Prostate gland (tissue), 2 donors: Measurements from ENCODE around the gene HOXD9. TPM values are rescaled to one million over a fixed set of nuclear protein-coding genes. Genes with fewer than 3 reads are reported as not detected.
A peak's percentile ranks its signal among the peaks of the same experiment; 100 is the strongest.

Experiments
- DNase-seq: peaks from one replicate; pipeline ENCODE4 v3.0.0-alpha.2; 2019; ENCODE audit warnings: low spot score
- H3K27ac ChIP-seq, 2 donors: fragments of 200-600 bp; sonication (generic); 2 replicates each; pipeline ENCODE4 v1.5.1; 2017 to 2019
- H3K27me3 ChIP-seq: fragments of 200-600 bp; sonication (generic); replicated peaks from 2 replicates; pipeline ENCODE4 v1.5.1; 2019; ENCODE audit not compliant: insufficient read depth
- H3K36me3 ChIP-seq, 2 donors: fragments of 200-600 bp; sonication (generic); 1 replicate in 1 of 2; 2 replicates in 1 of 2; pipeline versions ENCODE4 v1.5.1 to v1.8.1; 2017 to 2019
- H3K4me1 ChIP-seq: fragments of 200-600 bp; sonication (generic); replicated peaks from 2 replicates; pipeline ENCODE4 v1.5.1; 2019
- H3K4me3 ChIP-seq, 2 donors: fragments of 200-600 bp; sonication (generic); 2 replicates each; pipeline ENCODE4 v1.5.1; 2017 to 2019
- H3K9me3 ChIP-seq: fragments of 200-600 bp; sonication (generic); 2 replicates; pipeline ENCODE4 v1.5.1; 2017
- POLR2A ChIP-seq: fragments of 450-650 bp; IDR thresholded peaks from one replicate; pipeline ENCODE4 v1.6.1; 2016; ENCODE audit warnings: antibody characterized with exemption, mild to moderate bottlenecking
- POLR2AphosphoS5 ChIP-seq: sonication (generic); formaldehyde crosslinking; IDR thresholded peaks from one replicate; pipeline ENCODE4 v1.6.1; 2017; ENCODE audit warnings: antibody characterized with exemption
- WGBS: methylation state at CpG from one replicate; pipeline ENCODE4 v1.1.5; 2018; 5-methylcytosine and 5-hydroxymethylcytosine counted together
- intact Hi-C: fragments of 100-400 bp; cut with DNase I; formaldehyde crosslinking; loops from one replicate; pipeline ENCODE4 v1.14.2; 2022
- total RNA-seq, 2 donors: library from RNA; depleted of rRNA; stranded (reverse); fragments of >200 nt; gene quantifications; one replicate each; pipeline ENCODE4 v1.1.0, GENCODE V29; 2016
- TF ChIP-seq, protein P1 (sequence below), 4 experiments: fragments of 200-600 bp in 2 of 4; fragments of 450-650 bp in 2 of 4; sonication (generic) in 2 of 4; IDR thresholded peaks; 1 replicate in 3 of 4; 2 replicates in 1 of 4; pipeline ENCODE4 v1.5.1; 2016 to 2019; ENCODE audit warnings: antibody characterized with exemption in 4 of 4, mild to moderate bottlenecking in 2 of 4, moderate library complexity in 2 of 4

The HOXD9 gene
- total RNA-seq, 2 donors from 2014 or later: 5.9 to 29.1 TPM

DNA sequence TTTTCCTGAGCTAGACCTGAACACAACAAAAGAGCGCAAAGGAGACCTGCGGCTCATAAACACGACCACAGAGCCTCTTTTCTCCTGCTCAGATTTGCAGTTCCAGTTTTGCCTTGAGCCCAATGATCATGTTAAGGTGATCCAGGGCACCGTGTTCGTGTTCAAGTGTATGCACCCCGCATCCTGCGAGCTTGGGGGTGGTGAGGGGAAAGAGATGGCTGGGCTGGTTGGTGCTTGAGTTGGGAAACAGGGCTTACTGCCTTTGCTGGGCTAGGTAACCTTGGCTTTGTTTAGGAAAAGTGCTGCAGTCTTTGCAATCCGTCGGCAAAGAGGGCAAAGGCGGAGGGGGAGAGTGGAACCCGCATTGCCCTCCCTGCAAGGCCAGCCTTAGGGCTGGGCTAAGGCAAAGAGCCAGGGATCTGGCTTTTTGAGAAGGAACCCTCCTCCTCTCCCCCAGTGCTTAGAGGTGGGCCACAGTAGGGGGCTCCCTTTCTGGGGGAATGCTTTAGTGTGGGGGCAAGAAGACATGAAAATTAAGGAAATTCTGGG, 4.6 kb upstream of the HOXD9 start:
- Histone ChIP-seq H3K27me3 (peaks cover 6% of the 10 kb centered on the region), H3K27ac (peak overlapping the region in 1 of 2 donors; percentile 47), H3K4me3 (no peak overlapping the region), H3K4me1 (no peaks in the 10 kb centered on the region), H3K9me3 (no peaks in the 10 kb centered on the region), H3K36me3 (no peaks in the 10 kb centered on the region)
- 66% methylated on average over 11 of the region's 11 CpGs for WGBS
- no peak for TF ChIP-seq POLR2A
- TF ChIP-seq, protein P1, sequence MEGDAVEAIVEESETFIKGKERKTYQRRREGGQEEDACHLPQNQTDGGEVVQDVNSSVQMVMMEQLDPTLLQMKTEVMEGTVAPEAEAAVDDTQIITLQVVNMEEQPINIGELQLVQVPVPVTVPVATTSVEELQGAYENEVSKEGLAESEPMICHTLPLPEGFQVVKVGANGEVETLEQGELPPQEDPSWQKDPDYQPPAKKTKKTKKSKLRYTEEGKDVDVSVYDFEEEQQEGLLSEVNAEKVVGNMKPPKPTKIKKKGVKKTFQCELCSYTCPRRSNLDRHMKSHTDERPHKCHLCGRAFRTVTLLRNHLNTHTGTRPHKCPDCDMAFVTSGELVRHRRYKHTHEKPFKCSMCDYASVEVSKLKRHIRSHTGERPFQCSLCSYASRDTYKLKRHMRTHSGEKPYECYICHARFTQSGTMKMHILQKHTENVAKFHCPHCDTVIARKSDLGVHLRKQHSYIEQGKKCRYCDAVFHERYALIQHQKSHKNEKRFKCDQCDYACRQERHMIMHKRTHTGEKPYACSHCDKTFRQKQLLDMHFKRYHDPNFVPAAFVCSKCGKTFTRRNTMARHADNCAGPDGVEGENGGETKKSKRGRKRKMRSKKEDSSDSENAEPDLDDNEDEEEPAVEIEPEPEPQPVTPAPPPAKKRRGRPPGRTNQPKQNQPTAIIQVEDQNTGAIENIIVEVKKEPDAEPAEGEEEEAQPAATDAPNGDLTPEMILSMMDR (IDR thresholded peaks at IDR 0.05): no peak
- no peak for DNase-seq
- intact Hi-C loops: no loop called here

GRCh38 chr2:176118601-176119339, 3.7 kb upstream of the HOXD9 start:
- no peaks in the 10 kb centered on the region for H3K4me1 ChIP-seq
- H3K27ac ChIP-seq: no peak overlapping the region
- WGBS: 63% methylated on average over 24 of the region's 24 CpGs
- intact Hi-C loops: no loop called here
- peaks cover 6% of the 10 kb centered on the region for H3K27me3 ChIP-seq
- no peaks in the 10 kb centered on the region for H3K36me3 ChIP-seq
- no peak for DNase-seq
- H3K9me3 ChIP-seq: no peaks in the 10 kb centered on the region
- no peak overlapping the region for H3K4me3 ChIP-seq
- TF ChIP-seq POLR2AphosphoS5: no peak
- TF ChIP-seq, protein P1 (IDR thresholded peaks at IDR 0.05): peak in 1 of 4 experiments; percentile 31

DNA sequence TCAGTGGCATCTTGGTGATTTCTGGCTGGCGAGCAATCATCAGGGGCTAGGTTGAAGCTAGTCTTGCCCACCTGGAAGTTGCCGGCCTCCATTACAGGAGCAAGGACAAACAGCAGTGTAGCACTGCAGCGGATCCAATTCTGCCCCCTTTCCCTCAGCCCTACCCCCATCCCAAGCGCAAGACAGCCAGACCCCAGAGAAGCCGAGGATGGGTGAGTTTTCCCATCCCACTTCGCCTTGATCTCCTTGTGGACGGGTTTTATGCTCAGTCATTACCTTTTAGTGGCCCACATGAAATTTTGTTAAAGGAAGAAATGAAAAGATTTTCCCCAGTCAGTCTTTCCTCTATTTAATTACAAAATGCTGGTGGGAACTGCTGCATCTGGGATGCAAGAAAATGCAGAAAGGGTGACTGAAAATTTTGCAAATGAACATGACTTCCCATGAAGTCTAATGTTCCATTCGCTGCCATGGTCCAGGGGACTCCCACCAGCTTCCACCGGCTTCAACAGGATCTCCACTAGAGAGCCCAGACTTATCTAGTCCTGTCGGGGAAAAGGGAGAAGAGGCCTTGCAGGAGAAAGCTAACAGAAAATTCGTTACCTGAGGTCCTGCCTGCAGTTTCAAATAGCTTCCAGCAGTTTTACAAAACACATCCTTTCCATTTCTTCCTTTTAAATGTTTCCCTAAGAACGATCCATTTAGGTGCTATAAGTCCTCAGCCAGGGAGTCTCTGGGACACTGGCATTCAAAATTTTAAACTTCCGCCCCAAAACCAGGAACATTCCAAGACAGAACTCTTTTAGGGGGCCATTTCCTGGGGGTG, 1.9 kb upstream of the HOXD9 start:
- TF ChIP-seq POLR2AphosphoS5 (no peak), POLR2A (no peak)
- TF ChIP-seq, protein P1 (IDR thresholded peaks at IDR 0.05): no peak
- no peak overlapping the region for H3K4me3 ChIP-seq
- DNase-seq: no peak
- H3K36me3 ChIP-seq: no peaks in the 10 kb centered on the region
- H3K4me1 ChIP-seq: no peaks in the 10 kb centered on the region
- WGBS: 85% methylated on average over 13 of the region's 13 CpGs
- peak overlapping the region in 1 of 2 donors; percentile 36 for H3K27ac ChIP-seq
- H3K27me3 ChIP-seq: peaks cover 6% of the 10 kb centered on the region
- H3K9me3 ChIP-seq: no peaks in the 10 kb centered on the region
- intact Hi-C loops: loop anchor here (5.0 to 10.0 kb wide), 2 partner anchors 517 to 694 kb away; no protein-coding TSS in a partner anchor

DNA sequence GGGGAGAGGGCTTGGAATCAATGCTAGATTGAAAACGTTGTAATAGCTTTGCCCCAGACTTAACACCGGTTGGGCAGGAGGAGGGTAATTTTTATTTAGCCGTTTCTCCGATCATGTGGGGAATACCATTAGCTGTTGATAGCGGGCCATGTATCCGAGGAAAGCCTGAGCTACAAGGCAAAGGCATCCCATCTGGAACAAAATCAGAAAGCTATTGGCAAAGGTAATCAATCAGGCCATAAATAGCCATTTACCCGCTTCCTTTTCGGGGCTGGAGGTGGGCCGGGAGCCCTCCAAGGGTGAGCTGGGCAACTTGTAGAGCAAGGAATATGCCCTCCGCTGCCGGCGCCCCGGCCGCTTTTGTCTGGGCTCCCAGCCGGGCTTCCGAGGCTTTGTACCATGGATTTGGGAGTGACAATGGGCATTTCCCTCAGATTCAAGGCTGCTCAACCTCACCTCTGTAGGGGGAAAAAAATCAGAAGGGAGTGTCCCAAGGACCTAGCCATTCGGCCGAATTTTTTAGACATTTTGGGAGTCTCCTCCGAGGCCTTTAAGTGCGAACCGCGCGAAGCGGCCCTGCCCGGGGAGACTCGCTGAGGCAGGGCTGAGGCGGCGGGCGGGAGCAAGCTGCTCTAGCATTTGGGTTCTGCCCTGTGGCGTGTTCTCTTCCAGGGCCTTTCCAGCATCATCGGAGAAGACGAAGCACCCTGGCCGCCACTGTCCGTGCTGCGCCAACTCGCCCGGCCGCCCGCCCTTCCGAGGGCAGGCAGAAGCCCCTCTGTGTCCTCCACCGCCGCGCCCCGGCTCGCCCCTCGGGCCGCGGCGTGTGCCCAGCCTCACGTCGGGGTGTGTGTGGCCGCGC, 1.1 kb upstream of the HOXD9 start:
- no peaks in the 10 kb centered on the region for H3K9me3 ChIP-seq
- H3K27ac ChIP-seq: peak overlapping the region in 1 of 2 donors; percentile 62
- no peak for TF ChIP-seq POLR2A
- TF ChIP-seq POLR2AphosphoS5: no peak
- TF ChIP-seq, protein P1 (IDR thresholded peaks at IDR 0.05): no peak
- no peaks in the 10 kb centered on the region for H3K4me1 ChIP-seq
- H3K36me3 ChIP-seq: no peaks in the 10 kb centered on the region
- 64% methylated on average over 53 of the region's 53 CpGs for WGBS
- intact Hi-C loops: loop anchor here (5.0 to 10.0 kb wide), 2 partner anchors 516 to 693 kb away; no protein-coding TSS in a partner anchor
- DNase-seq: no peak
- peaks cover 6% of the 10 kb centered on the region for H3K27me3 ChIP-seq
- peak overlapping the region in 1 of 2 donors; percentile 29 for H3K4me3 ChIP-seq
